Activated CD4-positive, alpha-beta T cell treated with anti-CD3 and anti-CD28 coated beads, Interleukin-2, amount 50 U/mL, for 16 hours (primary cell): Measurements from ENCODE around the gene AKTIP.
A peak's percentile ranks its signal among the peaks of the same experiment; 100 is the strongest.
"Not testable (repeated sequence)": the region's sequence is repeated elsewhere in the genome, so short reads cannot be mapped to it uniquely, and the experiment has no call there.

Source experiments
- DNase-seq: peaks from one replicate; pipeline ENCODE4 v3.0.0-alpha.2; 2020

The AKTIP gene

GRCh38 chr16:53515259-53515658 lies 12.2 kb upstream of the AKTIP start:
- no peak for DNase-seq

GRCh38 chr16:53512795-53513194 lies 9.8 kb upstream of the AKTIP start:
- not testable (repeated sequence) for DNase-seq

- no peak for DNase-seq
These were observed 8.6 kb upstream of the AKTIP start for GRCh38 chr16:53511403-53512280.

GRCh38 chr16:53511084-53511402 lies 8.0 kb upstream of the AKTIP start:
- no peak for DNase-seq

- no peak for DNase-seq
These were observed 7.7 kb upstream of the AKTIP start for GRCh38 chr16:53510704-53511070.

GRCh38 chr16:53509906-53510703 lies 7.1 kb upstream of the AKTIP start:
- DNase-seq: peak; percentile 57

- no peak for DNase-seq
These were observed 4.6 kb upstream of the AKTIP start for GRCh38 chr16:53507464-53508179.

GRCh38 chr16:53506254-53506653 lies 3.2 kb upstream of the AKTIP start:
- DNase-seq: no peak

- DNase-seq: peak; percentile 48
These were observed 1.7 kb upstream of the AKTIP start for GRCh38 chr16:53504665-53505064.

GRCh38 chr16:53503991-53504663 lies 1.1 kb upstream of the AKTIP start:
- peak; percentile 46 for DNase-seq

GRCh38 chr16:53503270-53503923 lies 388 bp upstream of the AKTIP start:
- peak; percentile 100 for DNase-seq

- DNase-seq: no peak
These were observed 1.7 kb downstream of the AKTIP start for GRCh38 chr16:53501216-53501859.

- DNase-seq: no peak
These were observed 4.0 kb downstream of the AKTIP start for GRCh38 chr16:53498984-53499383.

- no peak for DNase-seq
These were observed 7.7 kb downstream of the AKTIP start for GRCh38 chr16:53495325-53495724.

- DNase-seq: no peak
These were observed 8.4 kb downstream of the AKTIP start for GRCh38 chr16:53494636-53495035.

GRCh38 chr16:53492503-53492902 lies 10.5 kb downstream of the AKTIP start:
- no peak for DNase-seq

GRCh38 chr16:53489755-53490154 lies 13.3 kb downstream of the AKTIP start:
- no peak for DNase-seq

- DNase-seq: no peak
These were observed 16.8 kb downstream of the AKTIP start for GRCh38 chr16:53486230-53486629.

GRCh38 chr16:53484542-53484941 lies 18.5 kb downstream of the AKTIP start:
- no peak for DNase-seq

- DNase-seq: peak; percentile 38
These were observed 20.9 kb downstream of the AKTIP start for GRCh38 chr16:53482123-53482522.

- no peak for DNase-seq
These were observed 22.6 kb downstream of the AKTIP start for GRCh38 chr16:53480394-53480793.

GRCh38 chr16:53478965-53479364 lies 24.0 kb downstream of the AKTIP start:
- no peak for DNase-seq
